Measurements from ENCODE around the gene PXDC1.

DNA sequence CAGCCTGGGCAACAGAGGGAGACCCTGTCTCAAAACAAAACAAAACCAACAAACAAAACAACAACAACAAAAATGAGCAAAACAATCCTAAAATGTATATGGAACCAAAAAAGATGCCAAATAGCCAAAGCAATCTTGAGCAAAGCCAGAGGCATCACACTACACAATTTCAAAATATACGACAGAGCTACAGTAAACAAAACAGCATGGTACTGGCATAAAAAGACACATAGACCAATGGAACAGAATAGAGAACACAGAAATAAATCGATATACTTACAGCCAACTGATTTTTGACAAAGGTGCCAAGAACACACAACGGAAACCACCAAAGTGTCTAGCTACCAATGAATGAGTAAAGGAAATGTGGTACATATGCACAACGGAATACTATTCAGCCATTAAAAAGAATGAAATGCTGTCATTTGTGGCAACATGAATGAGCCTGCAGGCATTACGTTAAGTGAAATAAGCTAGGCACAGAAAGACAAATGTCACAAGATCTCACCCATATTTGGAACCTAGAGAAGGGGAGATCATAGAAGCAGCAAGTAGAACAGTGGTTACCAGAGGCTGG is 16.4 kb downstream of the PXDC1 start:
- TF ChIP-seq, protein P1, sequence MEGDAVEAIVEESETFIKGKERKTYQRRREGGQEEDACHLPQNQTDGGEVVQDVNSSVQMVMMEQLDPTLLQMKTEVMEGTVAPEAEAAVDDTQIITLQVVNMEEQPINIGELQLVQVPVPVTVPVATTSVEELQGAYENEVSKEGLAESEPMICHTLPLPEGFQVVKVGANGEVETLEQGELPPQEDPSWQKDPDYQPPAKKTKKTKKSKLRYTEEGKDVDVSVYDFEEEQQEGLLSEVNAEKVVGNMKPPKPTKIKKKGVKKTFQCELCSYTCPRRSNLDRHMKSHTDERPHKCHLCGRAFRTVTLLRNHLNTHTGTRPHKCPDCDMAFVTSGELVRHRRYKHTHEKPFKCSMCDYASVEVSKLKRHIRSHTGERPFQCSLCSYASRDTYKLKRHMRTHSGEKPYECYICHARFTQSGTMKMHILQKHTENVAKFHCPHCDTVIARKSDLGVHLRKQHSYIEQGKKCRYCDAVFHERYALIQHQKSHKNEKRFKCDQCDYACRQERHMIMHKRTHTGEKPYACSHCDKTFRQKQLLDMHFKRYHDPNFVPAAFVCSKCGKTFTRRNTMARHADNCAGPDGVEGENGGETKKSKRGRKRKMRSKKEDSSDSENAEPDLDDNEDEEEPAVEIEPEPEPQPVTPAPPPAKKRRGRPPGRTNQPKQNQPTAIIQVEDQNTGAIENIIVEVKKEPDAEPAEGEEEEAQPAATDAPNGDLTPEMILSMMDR (IDR thresholded peaks at IDR 0.05; ENCODE audit: low read depth, low read length): no peak
- TF ChIP-seq POLR2A (IDR thresholded peaks at IDR 0.05; ENCODE audit: extremely low read depth, insufficient read length) (no peak), MYC (IDR thresholded peaks at IDR 0.05; ENCODE audit: low read depth, low read length) (no peak)
- TF ChIP-seq, protein P2, sequence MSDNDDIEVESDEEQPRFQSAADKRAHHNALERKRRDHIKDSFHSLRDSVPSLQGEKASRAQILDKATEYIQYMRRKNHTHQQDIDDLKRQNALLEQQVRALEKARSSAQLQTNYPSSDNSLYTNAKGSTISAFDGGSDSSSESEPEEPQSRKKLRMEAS (IDR thresholded peaks at IDR 0.05; ENCODE audit: low read depth, low read length): no peak

Measured in NB4 (cell line).